ENCODE results near the gene ACTMAP. TPM values are rescaled to one million over a fixed set of nuclear protein-coding genes. Genes with fewer than 3 reads are reported as not detected.

ACTMAP gene
- total RNA-seq, 1 experiment from 2014 or later = 27.7 TPM

DNA sequence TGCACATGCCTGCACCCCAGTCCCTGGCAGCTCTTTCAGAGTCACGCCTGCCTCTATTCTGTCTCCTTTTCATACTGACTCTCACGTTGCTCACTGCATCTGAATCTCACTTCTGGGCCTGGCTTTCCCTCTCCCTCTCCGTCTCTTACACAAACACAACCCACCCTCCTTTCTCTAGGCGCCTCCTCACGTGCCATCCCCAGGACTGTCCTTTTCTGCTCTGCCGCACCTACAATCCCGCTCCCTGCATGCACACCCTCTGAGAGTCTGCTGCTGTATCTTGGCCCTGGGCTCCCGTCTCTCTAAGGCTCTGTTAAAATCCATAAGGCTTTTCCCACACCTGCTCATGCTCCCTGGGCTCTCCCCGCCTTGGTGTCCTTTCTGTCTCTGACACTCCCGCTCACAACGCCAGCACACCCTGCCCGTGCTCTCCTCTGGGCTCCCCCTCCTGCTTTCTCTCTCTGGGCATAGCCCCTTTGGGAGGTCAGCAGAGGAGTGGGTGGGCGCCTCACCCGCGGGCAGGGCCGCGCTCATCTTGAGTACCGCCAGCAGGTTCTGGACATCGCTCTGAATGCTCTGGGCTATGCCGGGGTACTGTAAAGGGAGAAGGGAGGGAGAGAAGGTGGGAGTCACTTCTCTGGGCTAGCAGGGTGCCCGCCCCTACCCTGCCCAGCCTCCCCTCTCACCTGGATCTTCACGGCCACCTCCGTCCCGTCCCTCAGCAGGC, 47.1 kb downstream of the ACTMAP start:
- no CpG with 5 or more reads among the region's 24 CpGs for WGBS (ENCODE audit: extremely low coverage, insufficient read length, low lambda C conversion rate)
- Histone ChIP-seq H4K91ac (ENCODE audit: insufficient read length, low read depth, low read length) (no peak overlapping the region), H2AK5ac (ENCODE audit: insufficient read length, low read length) (no peak overlapping the region), H3T11ph (ENCODE audit: low read length) (no peak overlapping the region), H2BK15ac (ENCODE audit: low read depth, low read length) (no peak overlapping the region), H3K4me1 (ENCODE audit: insufficient read depth, low read length) (no peaks in the 10 kb centered on the region), H4K5ac (ENCODE audit: insufficient read length, low read depth, low read length) (no peak overlapping the region), H2BK5ac (ENCODE audit: insufficient read length, low read length) (no peak overlapping the region), H3K9ac (ENCODE audit: extremely low read depth, insufficient read length, low read length) (no peak overlapping the region), H3K23ac (ENCODE audit: insufficient read length, low read depth, low read length) (no peak overlapping the region), H2BK12ac (ENCODE audit: insufficient read length, low read depth, low read length) (no peak overlapping the region), H3K9me3 (ENCODE audit: control insufficient read depth, low read depth, low read length) (no peaks in the 10 kb centered on the region), H3K79me2 (ENCODE audit: insufficient read depth, low read length) (no peaks in the 10 kb centered on the region), H2BK20ac (ENCODE audit: low read depth, low read length, poor library complexity, severe bottlenecking) (no peak overlapping the region), H3K79me1 (ENCODE audit: insufficient read depth, low read depth, low read length, poor library complexity, severe bottlenecking) (no peaks in the 10 kb centered on the region), H3K23me2 (ENCODE audit: insufficient read length, low read depth, low read length, poor library complexity, severe bottlenecking) (no peaks in the 10 kb centered on the region), H3K14ac (ENCODE audit: insufficient read depth, low read length) (no peak overlapping the region), H3K4me2 (ENCODE audit: insufficient read depth, insufficient read length, low read length) (no peak overlapping the region), H3K4ac (ENCODE audit: low read depth, low read length) (no peak overlapping the region), H2AFZ (ENCODE audit: low read length) (no peak overlapping the region), H4K8ac (replicated peaks; ENCODE audit: insufficient read length, low read depth, low read length) (no peak overlapping the region), H2BK120ac (ENCODE audit: low read depth, low read length, poor library complexity, severe bottlenecking) (no peak overlapping the region), H3K18ac (ENCODE audit: insufficient read length, low read depth, low read length) (no peak overlapping the region), H3K56ac (ENCODE audit: insufficient read length, low read depth, low read length) (no peak overlapping the region), H3K27me3 (ENCODE audit: insufficient read depth, low read length) (no peaks in the 10 kb centered on the region), H4K20me1 (ENCODE audit: control insufficient read depth, insufficient read depth, insufficient read length) (no peaks in the 10 kb centered on the region), H3K27ac (ENCODE audit: insufficient read length, low read depth, low read length) (no peak overlapping the region)
- no peaks in the 10 kb centered on the region; the same call in 1 of the 2 replicates for H3K27me3 Mint-ChIP-seq (ENCODE audit: low read depth)
- no peak overlapping the region for H3K4me3 Mint-ChIP-seq
- H3K4me1 Mint-ChIP-seq = peaks cover 5 to 13% of the 10 kb centered on the region in 2 experiments; a peak in 3 of 4 replicates
- DNase-seq = no peak
- H3K36me3 Mint-ChIP-seq (ENCODE audit: insufficient read depth in 1 of 3, low read depth in 3 of 3) = peaks cover 29 to 61% (median 51%) of the 10 kb centered on the region in 3 experiments
- peak overlapping the region in 2 of 3 experiments; percentile 46 to 86; a peak in 6 of 7 replicates for H3K27ac Mint-ChIP-seq
- TF ChIP-seq, protein P1, sequence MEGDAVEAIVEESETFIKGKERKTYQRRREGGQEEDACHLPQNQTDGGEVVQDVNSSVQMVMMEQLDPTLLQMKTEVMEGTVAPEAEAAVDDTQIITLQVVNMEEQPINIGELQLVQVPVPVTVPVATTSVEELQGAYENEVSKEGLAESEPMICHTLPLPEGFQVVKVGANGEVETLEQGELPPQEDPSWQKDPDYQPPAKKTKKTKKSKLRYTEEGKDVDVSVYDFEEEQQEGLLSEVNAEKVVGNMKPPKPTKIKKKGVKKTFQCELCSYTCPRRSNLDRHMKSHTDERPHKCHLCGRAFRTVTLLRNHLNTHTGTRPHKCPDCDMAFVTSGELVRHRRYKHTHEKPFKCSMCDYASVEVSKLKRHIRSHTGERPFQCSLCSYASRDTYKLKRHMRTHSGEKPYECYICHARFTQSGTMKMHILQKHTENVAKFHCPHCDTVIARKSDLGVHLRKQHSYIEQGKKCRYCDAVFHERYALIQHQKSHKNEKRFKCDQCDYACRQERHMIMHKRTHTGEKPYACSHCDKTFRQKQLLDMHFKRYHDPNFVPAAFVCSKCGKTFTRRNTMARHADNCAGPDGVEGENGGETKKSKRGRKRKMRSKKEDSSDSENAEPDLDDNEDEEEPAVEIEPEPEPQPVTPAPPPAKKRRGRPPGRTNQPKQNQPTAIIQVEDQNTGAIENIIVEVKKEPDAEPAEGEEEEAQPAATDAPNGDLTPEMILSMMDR (conservative IDR thresholded peaks at IDR 0.05) = no peak
- no peaks in the 10 kb centered on the region for H3K9me3 Mint-ChIP-seq

Measured in H9 (cell line).